ENCODE results near the gene RAP1GAP2.

- no peak for TF ChIP-seq EZH2phosphoT487 (IDR thresholded peaks at IDR 0.05; ENCODE audit: insufficient read depth, low read depth)
- no peak for TF ChIP-seq EZH2 (IDR thresholded peaks at IDR 0.05; ENCODE audit: insufficient read depth, poor library complexity, severe bottlenecking)
Measured at GRCh38 chr17:3004925-3005324, 208.7 kb downstream of the RAP1GAP2 start.
